Mesenchymal stem cell (in vitro differentiated cells and primary cell): Measurements from ENCODE around the gene ARL14.

Source experiments
- DNase-seq: peaks from one replicate; pipeline ENCODE4 v3.0.0-alpha.2; 2013
- H2AFZ ChIP-seq: one replicate; pipeline ENCODE4 v1.6.1; 2013; ENCODE audit warnings: low read depth, mild to moderate bottlenecking, control low read depth, inconsistent platforms, low read length, moderate library complexity
- H2AK5ac ChIP-seq: 2 replicates; pipeline ENCODE4 v1.6.1; 2013; ENCODE audit warnings: low read length, moderate library complexity, mild to moderate bottlenecking, inconsistent platforms; ENCODE audit not compliant: severe bottlenecking
- H2BK120ac ChIP-seq: one replicate; pipeline ENCODE4 v1.6.1; 2013; ENCODE audit warnings: low read depth, mild to moderate bottlenecking, inconsistent platforms, low read length, moderate library complexity
- H2BK12ac ChIP-seq, 2 experiments: one replicate each; pipeline ENCODE4 v1.6.1; 2013; ENCODE audit warnings: inconsistent platforms in 2 of 2, low read length in 2 of 2, mild to moderate bottlenecking in 2 of 2, moderate library complexity in 2 of 2, control low read depth in 1 of 2
- H2BK15ac ChIP-seq: one replicate; pipeline ENCODE4 v1.6.1; 2013; ENCODE audit warnings: mild to moderate bottlenecking, low read depth, inconsistent platforms; ENCODE audit not compliant: poor library complexity, severe bottlenecking
- H2BK5ac ChIP-seq: 2 replicates; pipeline ENCODE4 v1.6.1; 2013; ENCODE audit warnings: low read depth, mild to moderate bottlenecking, low read length, control low read depth, inconsistent platforms; ENCODE audit not compliant: poor library complexity, severe bottlenecking
- H3K14ac ChIP-seq, 2 experiments: one replicate each; pipeline ENCODE4 v1.6.1; 2013; ENCODE audit warnings: inconsistent platforms in 2 of 2, low read length in 2 of 2, control low read depth in 1 of 2, mild to moderate bottlenecking in 1 of 2, moderate library complexity in 1 of 2
- H3K18ac ChIP-seq, 2 experiments: one replicate each; pipeline ENCODE4 v1.6.1; 2013; ENCODE audit warnings: inconsistent platforms in 2 of 2, low read length in 2 of 2, control low read depth in 1 of 2, low read depth in 1 of 2, mild to moderate bottlenecking in 1 of 2
- H3K23ac ChIP-seq, 2 experiments: one replicate each; pipeline ENCODE4 v1.6.1; 2013; ENCODE audit warnings: inconsistent platforms in 2 of 2, low read length in 2 of 2, mild to moderate bottlenecking in 2 of 2, moderate library complexity in 2 of 2, control low read depth in 1 of 2
- H3K27ac ChIP-seq: 2 replicates; pipeline ENCODE4 v1.5.1; 2013; ENCODE audit warnings: mild to moderate bottlenecking, moderate library complexity, low read length, control low read depth, inconsistent platforms; ENCODE audit not compliant: poor library complexity, severe bottlenecking
- H3K27me3 ChIP-seq, 2 experiments: 2 replicates each; pipeline versions ENCODE4 v1.6.1 to v1.7.0; 2013; ENCODE audit warnings: low read length in 2 of 2, mild to moderate bottlenecking in 2 of 2, moderate library complexity in 2 of 2, control low read depth in 1 of 2, inconsistent platforms in 1 of 2; ENCODE audit not compliant: control insufficient read depth in 1 of 2, insufficient read depth in 1 of 2
- H3K36me3 ChIP-seq, 2 experiments: 2 replicates each; pipeline versions ENCODE4 v1.6.1 to v1.7.0; 2013; ENCODE audit warnings: low read length in 2 of 2, control low read depth in 1 of 2, inconsistent platforms in 1 of 2, low read depth in 1 of 2, mild to moderate bottlenecking in 1 of 2; ENCODE audit not compliant: insufficient read depth in 2 of 2, control insufficient read depth in 1 of 2
- H3K4ac ChIP-seq, 2 experiments: one replicate each; pipeline ENCODE4 v1.6.1; 2013; ENCODE audit warnings: inconsistent platforms in 2 of 2, low read length in 2 of 2, mild to moderate bottlenecking in 2 of 2, moderate library complexity in 2 of 2, control low read depth in 1 of 2, low read depth in 1 of 2
- H3K4me1 ChIP-seq: 2 replicates; pipeline ENCODE4 v1.6.1; 2013; ENCODE audit warnings: low read depth, low read length, control low read depth; ENCODE audit not compliant: control insufficient read depth, insufficient read depth
- H3K4me2 ChIP-seq: 2 replicates; pipeline ENCODE4 v1.6.1; 2013; ENCODE audit warnings: low read length, mild to moderate bottlenecking, inconsistent platforms; ENCODE audit not compliant: poor library complexity, severe bottlenecking
- H3K4me3 ChIP-seq, 2 experiments: 2 replicates each; pipeline versions ENCODE4 v1.5.1 to v1.7.0; 2013; ENCODE audit warnings: low read length in 2 of 2, mild to moderate bottlenecking in 2 of 2, control low read depth in 1 of 2, low read depth in 1 of 2; ENCODE audit not compliant: insufficient read depth in 1 of 2
- H3K79me1 ChIP-seq: replicated peaks from 2 replicates; pipeline ENCODE4 v1.6.1; 2013; ENCODE audit warnings: mild to moderate bottlenecking, control low read depth, low read length, inconsistent platforms; ENCODE audit not compliant: poor library complexity, severe bottlenecking
- H3K9ac ChIP-seq: 2 replicates; pipeline ENCODE4 v1.7.0; 2013; ENCODE audit warnings: mild to moderate bottlenecking, low read length, moderate library complexity
- H3K9me3 ChIP-seq: 2 replicates; pipeline ENCODE4 v1.7.0; 2013; ENCODE audit warnings: mild to moderate bottlenecking, low read length; ENCODE audit not compliant: control insufficient read depth
- H4K8ac ChIP-seq: one replicate; pipeline ENCODE4 v1.6.1; 2013; ENCODE audit warnings: inconsistent platforms, mild to moderate bottlenecking, low read length, moderate library complexity
- H4K91ac ChIP-seq: one replicate; pipeline ENCODE4 v1.6.1; 2013; ENCODE audit warnings: mild to moderate bottlenecking, low read length, inconsistent platforms
- WGBS: methylation state at CpG from one replicate; pipeline ENCODE4 v1.1.7; 2013; ENCODE audit warnings: mixed read lengths; 5-methylcytosine and 5-hydroxymethylcytosine counted together

The ARL14 gene

GRCh38 chr3:160702290-160702689, 25.3 kb downstream of the ARL14 start:
- no peak overlapping the region for H2BK5ac ChIP-seq
- H3K9me3 ChIP-seq, result no peaks in the 10 kb centered on the region
- H3K4me3 ChIP-seq, result no peak overlapping the region
- no peak overlapping the region for H2BK15ac ChIP-seq
- no peak overlapping the region for H4K8ac ChIP-seq
- no peak overlapping the region for H3K18ac ChIP-seq
- H2AFZ ChIP-seq, result no peak overlapping the region
- H3K14ac ChIP-seq, result no peak overlapping the region
- no CpG with 5 or more reads among the region's 1 CpG for WGBS
- DNase-seq, result no peak
- H3K27ac ChIP-seq, result no peak overlapping the region
- no peak overlapping the region for H3K23ac ChIP-seq
- no peak overlapping the region for H2AK5ac ChIP-seq
- H3K4ac ChIP-seq, result no peak overlapping the region
- no peak overlapping the region for H4K91ac ChIP-seq
- no peaks in the 10 kb centered on the region for H3K4me1 ChIP-seq
- H3K4me2 ChIP-seq, result no peak overlapping the region
- no peaks in the 10 kb centered on the region for H3K79me1 ChIP-seq
- no peak overlapping the region for H2BK120ac ChIP-seq
- no peak overlapping the region for H2BK12ac ChIP-seq
- no peak overlapping the region for H3K9ac ChIP-seq
- peaks cover 3 to 6% of the 10 kb centered on the region in 2 experiments for H3K27me3 ChIP-seq
- no peaks in the 10 kb centered on the region for H3K36me3 ChIP-seq

- Histone ChIP-seq H4K91ac (no peak overlapping the region), H3K23ac (no peak overlapping the region), H3K9me3 (no peaks in the 10 kb centered on the region), H2AK5ac (no peak overlapping the region), H3K9ac (no peak overlapping the region), H3K27me3 (peaks cover 3 to 6% of the 10 kb centered on the region in 2 experiments), H2BK12ac (no peak overlapping the region), H3K4ac (no peak overlapping the region), H3K79me1 (no peaks in the 10 kb centered on the region), H2BK5ac (no peak overlapping the region), H3K36me3 (no peaks in the 10 kb centered on the region), H3K14ac (no peak overlapping the region), H3K4me1 (no peaks in the 10 kb centered on the region), H3K27ac (no peak overlapping the region), H2BK120ac (no peak overlapping the region), H3K18ac (no peak overlapping the region), H2AFZ (no peak overlapping the region), H3K4me3 (no peak overlapping the region), H2BK15ac (no peak overlapping the region), H3K4me2 (no peak overlapping the region), H4K8ac (no peak overlapping the region)
- whole genome bisulfite sequencing, result 83% methylated on average over 2 of the region's 2 CpGs
- DNase-seq, result no peak
Measured at GRCh38 chr3:160703974-160704373, 27.0 kb downstream of the ARL14 start.

GRCh38 chr3:160707187-160707794, 30.3 kb downstream of the ARL14 start:
- Histone ChIP-seq H3K36me3 (no peaks in the 10 kb centered on the region), H3K4me1 (no peaks in the 10 kb centered on the region), H3K23ac (no peak overlapping the region), H3K9ac (no peak overlapping the region), H3K9me3 (no peaks in the 10 kb centered on the region), H2AFZ (no peak overlapping the region), H3K4ac (no peak overlapping the region), H2BK12ac (no peak overlapping the region), H2BK15ac (no peak overlapping the region), H3K14ac (no peak overlapping the region), H3K27me3 (peaks cover 9 to 14% of the 10 kb centered on the region in 2 experiments), H3K4me3 (no peak overlapping the region), H3K27ac (no peak overlapping the region), H3K4me2 (no peak overlapping the region), H3K79me1 (no peaks in the 10 kb centered on the region), H4K91ac (no peak overlapping the region), H4K8ac (no peak overlapping the region), H3K18ac (no peak overlapping the region), H2BK120ac (no peak overlapping the region), H2BK5ac (no peak overlapping the region), H2AK5ac (no peak overlapping the region)
- DNase-seq, result peak; percentile 59
- 50% methylated on average over 2 of the region's 4 CpGs for WGBS

GRCh38 chr3:160709477-160710182, 32.7 kb downstream of the ARL14 start:
- Histone ChIP-seq H2BK120ac (no peak overlapping the region), H3K27me3 (peaks cover 9 to 14% of the 10 kb centered on the region in 2 experiments), H3K36me3 (no peaks in the 10 kb centered on the region), H3K4me1 (no peaks in the 10 kb centered on the region), H4K91ac (no peak overlapping the region), H2AK5ac (no peak overlapping the region), H2BK5ac (no peak overlapping the region), H2AFZ (no peak overlapping the region), H3K23ac (no peak overlapping the region), H3K9me3 (no peaks in the 10 kb centered on the region), H3K4me2 (no peak overlapping the region), H3K79me1 (no peaks in the 10 kb centered on the region), H2BK12ac (no peak overlapping the region), H3K14ac (no peak overlapping the region), H2BK15ac (no peak overlapping the region), H3K9ac (no peak overlapping the region), H4K8ac (no peak overlapping the region), H3K4ac (no peak overlapping the region), H3K27ac (no peak overlapping the region), H3K18ac (no peak overlapping the region), H3K4me3 (no peak overlapping the region)
- DNase-seq, result no peak
- 86% methylated on average over 1 of the region's 3 CpGs for WGBS
